ENCODE measurements around the gene SLTM.

DNA sequence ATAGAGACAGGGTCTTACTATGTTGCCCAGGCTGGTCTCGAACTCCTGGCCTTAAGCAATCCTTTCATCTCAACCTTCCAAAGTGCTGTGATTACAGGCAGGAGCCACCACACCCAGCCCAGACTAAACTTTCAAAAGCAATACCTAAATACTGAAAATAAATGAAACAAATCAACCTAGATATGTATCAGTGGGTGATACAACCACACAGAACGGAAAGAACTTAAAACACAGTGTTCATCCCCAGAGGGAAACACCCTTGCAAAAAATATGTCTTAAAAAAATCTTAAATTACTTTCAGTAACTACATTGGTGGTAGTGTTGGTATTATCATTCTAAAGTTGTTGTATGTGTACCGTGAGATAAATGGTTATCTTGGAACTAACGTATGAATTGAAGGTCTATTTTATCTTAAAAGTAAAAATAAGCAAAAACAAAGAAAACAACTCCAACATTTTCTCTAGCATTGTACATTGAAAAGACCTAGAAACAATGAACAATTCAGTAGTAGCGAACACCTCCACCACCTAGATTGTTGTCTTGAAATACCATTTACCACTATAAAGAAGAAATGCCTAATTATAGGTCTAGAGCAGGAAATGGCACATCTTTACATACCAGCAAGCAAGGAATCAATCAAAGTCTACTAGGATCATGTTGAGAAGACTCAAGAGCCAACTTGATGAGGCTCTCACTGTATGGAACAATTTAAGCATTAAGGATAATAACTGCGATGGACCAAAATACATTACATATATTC, 24.7 kb downstream of the SLTM start:
- no peak for TF ChIP-seq EZH2 (IDR thresholded peaks at IDR 0.05; ENCODE audit: borderline replicate concordance, insufficient read depth, low read length, poor library complexity, severe bottlenecking)
- no peak for TF ChIP-seq MXI1 (conservative IDR thresholded peaks at IDR 0.05; ENCODE audit: poor library complexity, severe bottlenecking)
- TF ChIP-seq, protein P1, sequence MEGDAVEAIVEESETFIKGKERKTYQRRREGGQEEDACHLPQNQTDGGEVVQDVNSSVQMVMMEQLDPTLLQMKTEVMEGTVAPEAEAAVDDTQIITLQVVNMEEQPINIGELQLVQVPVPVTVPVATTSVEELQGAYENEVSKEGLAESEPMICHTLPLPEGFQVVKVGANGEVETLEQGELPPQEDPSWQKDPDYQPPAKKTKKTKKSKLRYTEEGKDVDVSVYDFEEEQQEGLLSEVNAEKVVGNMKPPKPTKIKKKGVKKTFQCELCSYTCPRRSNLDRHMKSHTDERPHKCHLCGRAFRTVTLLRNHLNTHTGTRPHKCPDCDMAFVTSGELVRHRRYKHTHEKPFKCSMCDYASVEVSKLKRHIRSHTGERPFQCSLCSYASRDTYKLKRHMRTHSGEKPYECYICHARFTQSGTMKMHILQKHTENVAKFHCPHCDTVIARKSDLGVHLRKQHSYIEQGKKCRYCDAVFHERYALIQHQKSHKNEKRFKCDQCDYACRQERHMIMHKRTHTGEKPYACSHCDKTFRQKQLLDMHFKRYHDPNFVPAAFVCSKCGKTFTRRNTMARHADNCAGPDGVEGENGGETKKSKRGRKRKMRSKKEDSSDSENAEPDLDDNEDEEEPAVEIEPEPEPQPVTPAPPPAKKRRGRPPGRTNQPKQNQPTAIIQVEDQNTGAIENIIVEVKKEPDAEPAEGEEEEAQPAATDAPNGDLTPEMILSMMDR (IDR thresholded peaks at IDR 0.05; ENCODE audit: poor library complexity, severe bottlenecking): no peak
- TF ChIP-seq TAF1 (IDR thresholded peaks at IDR 0.05; ENCODE audit: low read depth): no peak
- TF ChIP-seq, protein P2, sequence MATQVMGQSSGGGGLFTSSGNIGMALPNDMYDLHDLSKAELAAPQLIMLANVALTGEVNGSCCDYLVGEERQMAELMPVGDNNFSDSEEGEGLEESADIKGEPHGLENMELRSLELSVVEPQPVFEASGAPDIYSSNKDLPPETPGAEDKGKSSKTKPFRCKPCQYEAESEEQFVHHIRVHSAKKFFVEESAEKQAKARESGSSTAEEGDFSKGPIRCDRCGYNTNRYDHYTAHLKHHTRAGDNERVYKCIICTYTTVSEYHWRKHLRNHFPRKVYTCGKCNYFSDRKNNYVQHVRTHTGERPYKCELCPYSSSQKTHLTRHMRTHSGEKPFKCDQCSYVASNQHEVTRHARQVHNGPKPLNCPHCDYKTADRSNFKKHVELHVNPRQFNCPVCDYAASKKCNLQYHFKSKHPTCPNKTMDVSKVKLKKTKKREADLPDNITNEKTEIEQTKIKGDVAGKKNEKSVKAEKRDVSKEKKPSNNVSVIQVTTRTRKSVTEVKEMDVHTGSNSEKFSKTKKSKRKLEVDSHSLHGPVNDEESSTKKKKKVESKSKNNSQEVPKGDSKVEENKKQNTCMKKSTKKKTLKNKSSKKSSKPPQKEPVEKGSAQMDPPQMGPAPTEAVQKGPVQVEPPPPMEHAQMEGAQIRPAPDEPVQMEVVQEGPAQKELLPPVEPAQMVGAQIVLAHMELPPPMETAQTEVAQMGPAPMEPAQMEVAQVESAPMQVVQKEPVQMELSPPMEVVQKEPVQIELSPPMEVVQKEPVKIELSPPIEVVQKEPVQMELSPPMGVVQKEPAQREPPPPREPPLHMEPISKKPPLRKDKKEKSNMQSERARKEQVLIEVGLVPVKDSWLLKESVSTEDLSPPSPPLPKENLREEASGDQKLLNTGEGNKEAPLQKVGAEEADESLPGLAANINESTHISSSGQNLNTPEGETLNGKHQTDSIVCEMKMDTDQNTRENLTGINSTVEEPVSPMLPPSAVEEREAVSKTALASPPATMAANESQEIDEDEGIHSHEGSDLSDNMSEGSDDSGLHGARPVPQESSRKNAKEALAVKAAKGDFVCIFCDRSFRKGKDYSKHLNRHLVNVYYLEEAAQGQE (IDR thresholded peaks at IDR 0.05; ENCODE audit: borderline replicate concordance): no peak
- no peak for TF ChIP-seq POLR2AphosphoS5 (IDR thresholded peaks at IDR 0.05)
